Measurements from ENCODE around the gene NCAM1. TPM values are rescaled to one million over a fixed set of nuclear protein-coding genes. Genes with fewer than 3 reads are reported as not detected.

NCAM1 gene
- polyA plus RNA-seq, 2 of the 4 experiments (the other 2 are of a cell fraction), result 0.01 to 0.12 TPM

DNA sequence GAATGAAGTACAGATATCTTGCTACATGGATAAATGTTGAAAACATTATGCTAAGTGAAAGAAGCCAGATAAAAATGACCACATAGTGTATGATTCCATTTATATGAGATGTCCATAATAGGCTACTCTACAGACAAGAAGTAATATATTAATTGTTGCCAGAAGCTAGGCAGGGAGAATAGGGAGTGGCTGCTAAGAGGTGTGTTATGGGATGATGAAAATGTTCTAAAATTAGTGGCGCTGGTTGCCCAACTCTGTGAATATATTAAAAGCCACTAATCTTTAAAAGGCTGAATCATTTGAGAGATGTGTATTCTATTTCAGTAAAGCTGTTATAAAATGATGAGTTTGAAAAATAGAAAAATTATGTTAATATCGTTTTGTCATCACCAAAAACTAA lies 144.4 kb downstream of the NCAM1 start:
- DNase-seq (ENCODE audit: low read depth in 1 of 2, low spot score in 1 of 2) (no peak), ATAC-seq (no peak), FAIRE-seq (no peak)
- ChIA-PET POLR2A (no interaction called here), CTCF (no interaction called here)
- no peak overlapping the region for H3K27ac ChIP-seq
- no peak for TF ChIP-seq FOXS1 (CRISPR knock-in tag; IDR thresholded peaks at IDR 0.05)
- no peak for TF ChIP-seq ZC3H11A (IDR thresholded peaks at IDR 0.05)
- TF ChIP-seq NR3C1 (IDR thresholded peaks at IDR 0.05), result no peak
- TF ChIP-seq ZFP36 (IDR thresholded peaks at IDR 0.05; ENCODE audit: borderline replicate concordance, partially characterized antibody), result no peak
- no peak for TF ChIP-seq RFX5 (IDR thresholded peaks at IDR 0.05)
- TF ChIP-seq PHF8 (IDR thresholded peaks at IDR 0.05; ENCODE audit: borderline replicate concordance, low read depth), result no peak
- TF ChIP-seq, protein P1, sequence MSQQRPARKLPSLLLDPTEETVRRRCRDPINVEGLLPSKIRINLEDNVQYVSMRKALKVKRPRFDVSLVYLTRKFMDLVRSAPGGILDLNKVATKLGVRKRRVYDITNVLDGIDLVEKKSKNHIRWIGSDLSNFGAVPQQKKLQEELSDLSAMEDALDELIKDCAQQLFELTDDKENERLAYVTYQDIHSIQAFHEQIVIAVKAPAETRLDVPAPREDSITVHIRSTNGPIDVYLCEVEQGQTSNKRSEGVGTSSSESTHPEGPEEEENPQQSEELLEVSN (IDR thresholded peaks at IDR 0.05; ENCODE audit: borderline replicate concordance, low read depth), result no peak
- no peak for TF ChIP-seq JUN (IDR thresholded peaks at IDR 0.05)
- no peak for TF ChIP-seq GATA3 (IDR thresholded peaks at IDR 0.05; ENCODE audit: borderline replicate concordance)
- no peak for TF ChIP-seq MAZ (IDR thresholded peaks at IDR 0.05; ENCODE audit: borderline replicate concordance, low read depth, low read length)
- no peak for TF ChIP-seq EHF (CRISPR knock-in tag; IDR thresholded peaks at IDR 0.05)
- no peak for TF ChIP-seq MAFK (IDR thresholded peaks at IDR 0.05; ENCODE audit: partially characterized antibody)
- TF ChIP-seq NFE2L2 (conservative IDR thresholded peaks at IDR 0.05; ENCODE audit: low read length), result no peak
- TF ChIP-seq EHMT2 (IDR thresholded peaks at IDR 0.05; ENCODE audit: low read depth), result no peak
- no peak for TF ChIP-seq EP300 (IDR thresholded peaks at IDR 0.05)
- TF ChIP-seq CHD4 (IDR thresholded peaks at IDR 0.05; ENCODE audit: borderline replicate concordance), result no peak
- TF ChIP-seq, protein P2, sequence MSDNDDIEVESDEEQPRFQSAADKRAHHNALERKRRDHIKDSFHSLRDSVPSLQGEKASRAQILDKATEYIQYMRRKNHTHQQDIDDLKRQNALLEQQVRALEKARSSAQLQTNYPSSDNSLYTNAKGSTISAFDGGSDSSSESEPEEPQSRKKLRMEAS (IDR thresholded peaks at IDR 0.05), result no peak
- TF ChIP-seq NPAS2 (CRISPR knock-in tag; IDR thresholded peaks at IDR 0.05; ENCODE audit: borderline replicate concordance), result no peak
- no peaks in the 10 kb centered on the region for H3K9me3 ChIP-seq
- WGBS (ENCODE audit: missing lambda C conversion rate), result 8% methylated on average over 2 of the region's 2 CpGs
- no peak overlapping the region for H3K4me3 ChIP-seq
- no peaks in the 10 kb centered on the region for H3K4me1 ChIP-seq
- no peak overlapping the region for H3K4me2 ChIP-seq

DNA sequence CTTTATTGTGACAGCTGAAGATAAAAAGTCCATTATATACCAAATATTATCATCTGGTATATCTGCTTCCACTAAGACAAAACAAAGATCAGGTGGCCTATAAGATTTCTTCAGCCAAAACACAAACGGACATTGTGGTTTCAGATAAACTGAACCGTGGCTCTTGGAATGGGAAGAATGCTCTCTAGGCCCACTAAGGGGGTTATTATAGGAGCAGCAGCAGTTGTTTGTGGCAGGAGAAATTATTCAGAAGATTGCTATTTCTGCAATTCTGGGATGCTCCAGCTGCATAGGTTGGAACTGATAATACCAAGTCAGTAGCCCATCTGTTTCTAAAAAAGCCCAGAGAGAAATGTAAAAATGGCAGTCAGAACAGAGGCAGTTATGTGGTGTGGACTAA lies 145.3 kb downstream of the NCAM1 start:
- CTCF ChIA-PET, result interaction anchor here (1.1 kb wide), 1 partner anchor 10 kb away, joined by 3 read pairs; no protein-coding TSS in a partner anchor

DNA sequence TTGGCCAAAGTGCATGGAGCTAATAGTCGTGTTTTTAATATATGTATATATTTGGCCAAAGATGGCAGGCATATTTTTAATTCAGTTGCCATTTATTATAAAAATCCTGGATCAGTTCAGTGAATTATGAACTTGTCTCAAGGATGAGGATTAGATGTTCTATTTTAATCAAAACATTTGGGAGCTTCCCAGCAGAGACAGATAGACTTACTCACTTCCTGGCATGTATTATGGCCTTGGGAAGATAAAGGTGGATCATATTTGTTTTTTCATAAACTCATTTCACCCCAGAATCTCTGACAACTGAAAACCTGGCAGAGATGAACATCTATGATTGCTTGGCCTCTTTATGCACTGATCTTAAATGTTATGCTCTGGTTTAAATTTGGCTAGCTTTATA lies 148.8 kb downstream of the NCAM1 start:
- no peak overlapping the region for H3K4me3 ChIP-seq
- H3K27ac ChIP-seq, result no peak overlapping the region
- no peaks in the 10 kb centered on the region for H3K4me1 ChIP-seq
- no peaks in the 10 kb centered on the region for H3K9me3 ChIP-seq
- TF ChIP-seq FOXS1 (CRISPR knock-in tag; IDR thresholded peaks at IDR 0.05), result no peak
- TF ChIP-seq, protein P3, sequence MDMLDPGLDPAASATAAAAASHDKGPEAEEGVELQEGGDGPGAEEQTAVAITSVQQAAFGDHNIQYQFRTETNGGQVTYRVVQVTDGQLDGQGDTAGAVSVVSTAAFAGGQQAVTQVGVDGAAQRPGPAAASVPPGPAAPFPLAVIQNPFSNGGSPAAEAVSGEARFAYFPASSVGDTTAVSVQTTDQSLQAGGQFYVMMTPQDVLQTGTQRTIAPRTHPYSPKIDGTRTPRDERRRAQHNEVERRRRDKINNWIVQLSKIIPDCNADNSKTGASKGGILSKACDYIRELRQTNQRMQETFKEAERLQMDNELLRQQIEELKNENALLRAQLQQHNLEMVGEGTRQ (IDR thresholded peaks at IDR 0.05), result no peak
- no peak for TF ChIP-seq EHF (CRISPR knock-in tag; IDR thresholded peaks at IDR 0.05)
- TF ChIP-seq SMC3 (IDR thresholded peaks at IDR 0.05), result no peak
- no peak for TF ChIP-seq FOSL2 (IDR thresholded peaks at IDR 0.05)
- no peak for TF ChIP-seq FOSL2 (CRISPR knock-in tag; IDR thresholded peaks at IDR 0.05)
- TF ChIP-seq CHD4 (IDR thresholded peaks at IDR 0.05; ENCODE audit: borderline replicate concordance), result no peak
- no peak for TF ChIP-seq RAD21 (conservative IDR thresholded peaks at IDR 0.05 in 1 of 2, IDR thresholded peaks at IDR 0.05 in 1 of 2)
- TF ChIP-seq, protein P2 (IDR thresholded peaks at IDR 0.05), result no peak
- no peak for TF ChIP-seq PHF8 (IDR thresholded peaks at IDR 0.05; ENCODE audit: borderline replicate concordance, low read depth)
- TF ChIP-seq, protein P4, sequence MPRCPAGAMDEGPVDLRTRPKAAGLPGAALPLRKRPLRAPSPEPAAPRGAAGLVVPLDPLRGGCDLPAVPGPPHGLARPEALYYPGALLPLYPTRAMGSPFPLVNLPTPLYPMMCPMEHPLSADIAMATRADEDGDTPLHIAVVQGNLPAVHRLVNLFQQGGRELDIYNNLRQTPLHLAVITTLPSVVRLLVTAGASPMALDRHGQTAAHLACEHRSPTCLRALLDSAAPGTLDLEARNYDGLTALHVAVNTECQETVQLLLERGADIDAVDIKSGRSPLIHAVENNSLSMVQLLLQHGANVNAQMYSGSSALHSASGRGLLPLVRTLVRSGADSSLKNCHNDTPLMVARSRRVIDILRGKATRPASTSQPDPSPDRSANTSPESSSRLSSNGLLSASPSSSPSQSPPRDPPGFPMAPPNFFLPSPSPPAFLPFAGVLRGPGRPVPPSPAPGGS (IDR thresholded peaks at IDR 0.05), result no peak
- no peak for TF ChIP-seq CBX8 (IDR thresholded peaks at IDR 0.05)
- TF ChIP-seq, protein P5, sequence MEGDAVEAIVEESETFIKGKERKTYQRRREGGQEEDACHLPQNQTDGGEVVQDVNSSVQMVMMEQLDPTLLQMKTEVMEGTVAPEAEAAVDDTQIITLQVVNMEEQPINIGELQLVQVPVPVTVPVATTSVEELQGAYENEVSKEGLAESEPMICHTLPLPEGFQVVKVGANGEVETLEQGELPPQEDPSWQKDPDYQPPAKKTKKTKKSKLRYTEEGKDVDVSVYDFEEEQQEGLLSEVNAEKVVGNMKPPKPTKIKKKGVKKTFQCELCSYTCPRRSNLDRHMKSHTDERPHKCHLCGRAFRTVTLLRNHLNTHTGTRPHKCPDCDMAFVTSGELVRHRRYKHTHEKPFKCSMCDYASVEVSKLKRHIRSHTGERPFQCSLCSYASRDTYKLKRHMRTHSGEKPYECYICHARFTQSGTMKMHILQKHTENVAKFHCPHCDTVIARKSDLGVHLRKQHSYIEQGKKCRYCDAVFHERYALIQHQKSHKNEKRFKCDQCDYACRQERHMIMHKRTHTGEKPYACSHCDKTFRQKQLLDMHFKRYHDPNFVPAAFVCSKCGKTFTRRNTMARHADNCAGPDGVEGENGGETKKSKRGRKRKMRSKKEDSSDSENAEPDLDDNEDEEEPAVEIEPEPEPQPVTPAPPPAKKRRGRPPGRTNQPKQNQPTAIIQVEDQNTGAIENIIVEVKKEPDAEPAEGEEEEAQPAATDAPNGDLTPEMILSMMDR (IDR thresholded peaks at IDR 0.05), result no peak
- TF ChIP-seq POLR2A (IDR thresholded peaks at IDR 0.05; ENCODE audit: low read length), result no peak
- no peak for TF ChIP-seq NR3C1 (IDR thresholded peaks at IDR 0.05)
- no peak for TF ChIP-seq ZFP36 (IDR thresholded peaks at IDR 0.05; ENCODE audit: borderline replicate concordance, partially characterized antibody)
- TF ChIP-seq ESRRA (IDR thresholded peaks at IDR 0.05; ENCODE audit: borderline replicate concordance, low read length), result no peak
- TF ChIP-seq HOXA7 (CRISPR knock-in tag; IDR thresholded peaks at IDR 0.05), result no peak
- H3K4me2 ChIP-seq, result no peak overlapping the region
- no peak for ATAC-seq
- no peak for FAIRE-seq
- 0% methylated on average over 1 of the region's 1 CpG for WGBS (ENCODE audit: missing lambda C conversion rate)
- ChIA-PET POLR2A (no interaction called here), CTCF (interaction anchor here (0.6 kb wide), 1 partner anchor 831 kb away, joined by 3 read pairs; no protein-coding TSS in a partner anchor)
- no peak for DNase-seq (ENCODE audit: low read depth in 1 of 2, low spot score in 1 of 2)

More for the DNA sequence above, 145.3 kb downstream of the NCAM1 start:
- FAIRE-seq, result no peak
- Histone ChIP-seq H3K4me1 (no peaks in the 10 kb centered on the region), H3K4me2 (no peak overlapping the region), H3K4me3 (no peak overlapping the region), H3K27ac (no peak overlapping the region), H3K9me3 (no peaks in the 10 kb centered on the region)
- TF ChIP-seq CHD2 (IDR thresholded peaks at IDR 0.05; ENCODE audit: low read length, partially characterized antibody) (no peak), HOXB13 (CRISPR knock-in tag; IDR thresholded peaks at IDR 0.05; ENCODE audit: low read depth) (no peak), TFCP2L1 (CRISPR knock-in tag; IDR thresholded peaks at IDR 0.05) (no peak), JUN (IDR thresholded peaks at IDR 0.05) (no peak)
- no peak for ATAC-seq
- 0% methylated on average over 2 of the region's 2 CpGs for WGBS (ENCODE audit: missing lambda C conversion rate)
- POLR2A ChIA-PET, result no interaction called here
- no peak for DNase-seq (ENCODE audit: low read depth in 1 of 2, low spot score in 1 of 2)

All from A549 (cell line).